Effector memory CD4-positive, alpha-beta T cell (primary cell): Measurements from ENCODE around the gene WDR91.
A peak's percentile ranks its signal among the peaks of the same experiment; 100 is the strongest.

Source experiments
- DNase-seq, 3 donors: peaks; one replicate each; pipeline ENCODE4 v3.0.0-alpha.2; 2020
- H3K27ac ChIP-seq: 2 replicates; pipeline ENCODE4 v1.7.0; 2013; ENCODE audit warnings: mild to moderate bottlenecking, low read length, moderate library complexity; ENCODE audit not compliant: insufficient read depth, poor library complexity, severe bottlenecking
- H3K27me3 ChIP-seq: replicated peaks from 2 replicates; pipeline ENCODE4 v1.7.0; 2013; ENCODE audit warnings: mild to moderate bottlenecking, low read length; ENCODE audit not compliant: insufficient read depth, control insufficient read depth, poor library complexity, severe bottlenecking
- H3K36me3 ChIP-seq: 2 replicates; pipeline ENCODE4 v1.7.0; 2013; ENCODE audit warnings: mild to moderate bottlenecking, low read length, moderate library complexity; ENCODE audit not compliant: control insufficient read depth, insufficient read depth
- H3K4me1 ChIP-seq: 2 replicates; pipeline ENCODE4 v1.7.0; 2013; ENCODE audit warnings: low read length, mild to moderate bottlenecking; ENCODE audit not compliant: control insufficient read depth, insufficient read depth, poor library complexity, severe bottlenecking
- H3K4me3 ChIP-seq: 2 replicates; pipeline ENCODE4 v1.7.0; 2013; ENCODE audit warnings: low read length, low read depth, mild to moderate bottlenecking; ENCODE audit not compliant: insufficient read depth, poor library complexity, severe bottlenecking
- H3K9me3 ChIP-seq: 2 replicates; pipeline ENCODE4 v1.7.0; 2013; ENCODE audit warnings: mild to moderate bottlenecking, low read length, moderate library complexity; ENCODE audit not compliant: control insufficient read depth
- total RNA-seq, 3 donors: gene quantifications; one replicate each; lab custom pipeline; 2026; lab: John Stamatoyannopoulos, UW

The WDR91 gene
- total RNA-seq, result 56.5 to 67.0 (median 61.3) reads per million in 3 donors

GRCh38 chr7:135211179-135211945, at the start of gene WDR91:
Gene WDR91 (minus strand): TSS chr7:135211526. CDS start chr7:135211502, 24 bp downstream.
- peak; percentile 94 to 98 (median 96) for DNase-seq
- Histone ChIP-seq H3K27ac (peak within 1 kb of the TSS; percentile 88), H3K4me1 (peaks cover 7% of the 10 kb centered on the region), H3K4me3 (peak within 1 kb of the TSS; percentile 100), H3K27me3 (no peaks in the 10 kb centered on the region), H3K9me3 (no peaks in the 10 kb centered on the region), H3K36me3 (no peaks in the 10 kb centered on the region)

- no peaks in the 10 kb centered on the region for H3K27me3 ChIP-seq
- H3K36me3 ChIP-seq, result no peaks in the 10 kb centered on the region
- H3K9me3 ChIP-seq, result no peaks in the 10 kb centered on the region
- no peaks in the 10 kb centered on the region for H3K4me1 ChIP-seq
- H3K27ac ChIP-seq, result no peak overlapping the region
- H3K4me3 ChIP-seq, result no peak overlapping the region
- DNase-seq, result no peak
These were observed 49.1 kb upstream of the WDR91 start for GRCh38 chr7:135260470-135260869.

- Histone ChIP-seq H3K27ac (no peak overlapping the region), H3K4me3 (no peak overlapping the region)
These were observed 48.4 kb upstream of the WDR91 start for GRCh38 chr7:135259702-135260101.

GRCh38 chr7:135258585-135258984, 47.3 kb upstream of the WDR91 start:
- Histone ChIP-seq H3K4me3 (no peak overlapping the region), H3K27me3 (no peaks in the 10 kb centered on the region), H3K27ac (no peak overlapping the region), H3K9me3 (no peaks in the 10 kb centered on the region), H3K36me3 (no peaks in the 10 kb centered on the region), H3K4me1 (no peaks in the 10 kb centered on the region)
- no peak for DNase-seq

More at GRCh38 chr7:135259702-135260101, 48.4 kb upstream of the WDR91 start:
- Histone ChIP-seq H3K4me1 (no peaks in the 10 kb centered on the region), H3K27me3 (no peaks in the 10 kb centered on the region), H3K36me3 (no peaks in the 10 kb centered on the region), H3K9me3 (no peaks in the 10 kb centered on the region)
- no peak for DNase-seq

- no peak for DNase-seq
- Histone ChIP-seq H3K4me3 (no peak overlapping the region), H3K27ac (no peak overlapping the region), H3K27me3 (no peaks in the 10 kb centered on the region), H3K4me1 (no peaks in the 10 kb centered on the region), H3K36me3 (no peaks in the 10 kb centered on the region), H3K9me3 (no peaks in the 10 kb centered on the region)
These were observed 46.5 kb upstream of the WDR91 start for GRCh38 chr7:135257790-135258189.

- DNase-seq, result no peak
- Histone ChIP-seq H3K27me3 (no peaks in the 10 kb centered on the region), H3K4me3 (no peak overlapping the region), H3K4me1 (no peaks in the 10 kb centered on the region), H3K9me3 (no peaks in the 10 kb centered on the region), H3K27ac (no peak overlapping the region), H3K36me3 (no peaks in the 10 kb centered on the region)
These were observed 42.8 kb upstream of the WDR91 start for GRCh38 chr7:135253851-135254771.

- Histone ChIP-seq H3K27me3 (no peaks in the 10 kb centered on the region), H3K27ac (no peak overlapping the region), H3K9me3 (no peaks in the 10 kb centered on the region), H3K4me1 (no peaks in the 10 kb centered on the region), H3K4me3 (no peak overlapping the region), H3K36me3 (no peaks in the 10 kb centered on the region)
- no peak for DNase-seq
These were observed 40.4 kb upstream of the WDR91 start for GRCh38 chr7:135251496-135252391.

GRCh38 chr7:135248546-135248945, 37.2 kb upstream of the WDR91 start:
- Histone ChIP-seq H3K27me3 (no peaks in the 10 kb centered on the region), H3K9me3 (no peaks in the 10 kb centered on the region), H3K27ac (no peak overlapping the region), H3K4me3 (no peak overlapping the region), H3K4me1 (no peaks in the 10 kb centered on the region), H3K36me3 (no peaks in the 10 kb centered on the region)
- no peak for DNase-seq

GRCh38 chr7:135247746-135248471, 36.6 kb upstream of the WDR91 start:
- no peak overlapping the region for H3K4me3 ChIP-seq
- H3K4me1 ChIP-seq, result no peaks in the 10 kb centered on the region
- no peaks in the 10 kb centered on the region for H3K27me3 ChIP-seq
- H3K9me3 ChIP-seq, result no peaks in the 10 kb centered on the region
- H3K36me3 ChIP-seq, result no peaks in the 10 kb centered on the region
- DNase-seq, result no peak
- no peak overlapping the region for H3K27ac ChIP-seq
